Uterus (tissue), 2 donors: Measurements from ENCODE around the gene MCCC2.

ENCODE experiments used
- CTCF ChIP-seq, 4 experiments: fragments of 200-600 bp in 2 of 4; fragments of 450-650 bp in 2 of 4; sonication (generic) in 2 of 4; IDR thresholded peaks; one replicate each; pipeline ENCODE4 v1.5.1; 2016 to 2019; ENCODE audit warnings: antibody characterized with exemption in 4 of 4, mild to moderate bottlenecking in 2 of 4, moderate library complexity in 1 of 4
- POLR2A ChIP-seq, 2 donors: fragments of 450-650 bp; IDR thresholded peaks; one replicate each; pipeline ENCODE4 v1.6.1; 2016; ENCODE audit warnings: antibody characterized with exemption in 2 of 2, mild to moderate bottlenecking in 1 of 2, moderate library complexity in 1 of 2

- TF ChIP-seq CTCF (IDR thresholded peaks at IDR 0.05) = no peak
- TF ChIP-seq POLR2A (IDR thresholded peaks at IDR 0.05) = no peak
Observed at GRCh38 chr5:71597001-71597400, 9.9 kb downstream of the MCCC2 start.
